ENCODE data around the gene RNPEPL1.

GRCh38 chr2:240560084-240560479 lies 8.2 kb upstream of the RNPEPL1 start, which contains the start of gene DUSP28:
- no peak for TF ChIP-seq ARNT (IDR thresholded peaks at IDR 0.05)
- no peak for TF ChIP-seq HDGF (IDR thresholded peaks at IDR 0.05; ENCODE audit: borderline replicate concordance)
- no peak for TF ChIP-seq NFRKB (IDR thresholded peaks at IDR 0.05)
- no peak for TF ChIP-seq LEF1 (IDR thresholded peaks at IDR 0.05; ENCODE audit: borderline replicate concordance)
